D721Med (cell line): ENCODE data around the gene IRF2BP2.
A peak's percentile ranks its signal among the peaks of the same experiment; 100 is the strongest.

Experiments
- DNase-seq: peaks from one replicate; pipeline ENCODE4 v3.0.0; 2011; ENCODE audit warnings: low spot score; ENCODE audit not compliant: insufficient read length
- FAIRE-seq: peaks from 2 replicates; lab custom pipeline; 2011; peaks lifted over from hg19 to GRCh38; lab: Jason Lieb, UNC
- CTCF ChIP-seq: IDR thresholded peaks from 2 replicates; pipeline ENCODE4 v1.5.1; 2012; ENCODE audit warnings: mild to moderate bottlenecking, control low read depth; ENCODE audit not compliant: insufficient read depth; ENCODE audit errors: missing control alignments

Gene IRF2BP2

GRCh38 chr1:234624724-234625117 lies 14.7 kb upstream of the IRF2BP2 start:
- no peak for TF ChIP-seq CTCF
- FAIRE-seq = no peak
- DNase-seq = no peak

- FAIRE-seq = no peak
- no peak for TF ChIP-seq CTCF
- DNase-seq = no peak
Measured at GRCh38 chr1:234621657-234622335, 11.8 kb upstream of the IRF2BP2 start.

GRCh38 chr1:234621127-234621468 lies 11.1 kb upstream of the IRF2BP2 start:
- FAIRE-seq (no peak), DNase-seq (no peak)
- TF ChIP-seq CTCF = no peak

GRCh38 chr1:234620272-234621126 lies 10.5 kb upstream of the IRF2BP2 start:
- DNase-seq = no peak
- no peak for FAIRE-seq
- no peak for TF ChIP-seq CTCF

- peak; percentile 96 for FAIRE-seq
- no peak for TF ChIP-seq CTCF
- DNase-seq = no peak
Measured at GRCh38 chr1:234619794-234620247, 9.8 kb upstream of the IRF2BP2 start.

GRCh38 chr1:234619071-234619480 lies 9.1 kb upstream of the IRF2BP2 start:
- FAIRE-seq = peak; percentile 69
- no peak for TF ChIP-seq CTCF
- no peak for DNase-seq

- FAIRE-seq (peak; percentile 80), DNase-seq (no peak)
- no peak for TF ChIP-seq CTCF
Measured at GRCh38 chr1:234618737-234619049, 8.7 kb upstream of the IRF2BP2 start.
